Vagina (tissue), 2 donors: ENCODE measurements around the gene INPP5K.

Source experiments
- CTCF ChIP-seq, 3 experiments: fragments of 450-650 bp in 2 of 3; fragments of 200-600 bp in 1 of 3; sonication (generic) in 1 of 3; IDR thresholded peaks; one replicate each; pipeline ENCODE4 v1.5.1; 2017 to 2019; ENCODE audit warnings: antibody characterized with exemption in 3 of 3, mild to moderate bottlenecking in 2 of 3, moderate library complexity in 2 of 3
- POLR2A ChIP-seq, 2 donors: fragments of 450-650 bp; IDR thresholded peaks; one replicate each; pipeline ENCODE4 v1.6.1; 2017; ENCODE audit warnings: antibody characterized with exemption in 2 of 2, mild to moderate bottlenecking in 2 of 2, moderate library complexity in 2 of 2
- POLR2AphosphoS5 ChIP-seq, 2 donors: sonication (generic); formaldehyde crosslinking; IDR thresholded peaks; one replicate each; pipeline ENCODE4 v1.9.0; 2017; ENCODE audit warnings: antibody characterized with exemption in 2 of 2, mild to moderate bottlenecking in 2 of 2, low read depth in 1 of 2; ENCODE audit not compliant: insufficient read depth in 1 of 2

- TF ChIP-seq CTCF (IDR thresholded peaks at IDR 0.05) (no peak), POLR2AphosphoS5 (IDR thresholded peaks at IDR 0.05; ENCODE audit: insufficient read depth in 1 of 2, low read depth in 1 of 2) (peak in 1 of 2 donors; percentile 7), POLR2A (IDR thresholded peaks at IDR 0.05) (no peak)
These were observed 54.0 kb downstream of the INPP5K start for GRCh38 chr17:1462164-1463112.
